MM.1S (cell line): ENCODE results near the gene TBC1D8.

Experiments used
- EZH2 ChIP-seq: fragments of 300-600 bp; sonication (generic); optimal IDR thresholded peaks from 2 replicates; pipeline ENCODE3; 2017; ENCODE audit warnings: low read depth, mild to moderate bottlenecking, antibody characterized with exemption, low read length, mixed read lengths
- EZH2phosphoT487 ChIP-seq: fragments of 300-600 bp; sonication (generic); IDR thresholded peaks from 2 replicates; pipeline ENCODE4 v1.6.1; 2018; ENCODE audit warnings: antibody characterized with exemption, low read length
- TF ChIP-seq, protein P1 (sequence below): fragments of 300-600 bp; sonication (generic); IDR thresholded peaks from 2 replicates; pipeline ENCODE4 v1.5.1; 2016; ENCODE audit warnings: antibody characterized with exemption, low read length, mixed read lengths

DNA sequence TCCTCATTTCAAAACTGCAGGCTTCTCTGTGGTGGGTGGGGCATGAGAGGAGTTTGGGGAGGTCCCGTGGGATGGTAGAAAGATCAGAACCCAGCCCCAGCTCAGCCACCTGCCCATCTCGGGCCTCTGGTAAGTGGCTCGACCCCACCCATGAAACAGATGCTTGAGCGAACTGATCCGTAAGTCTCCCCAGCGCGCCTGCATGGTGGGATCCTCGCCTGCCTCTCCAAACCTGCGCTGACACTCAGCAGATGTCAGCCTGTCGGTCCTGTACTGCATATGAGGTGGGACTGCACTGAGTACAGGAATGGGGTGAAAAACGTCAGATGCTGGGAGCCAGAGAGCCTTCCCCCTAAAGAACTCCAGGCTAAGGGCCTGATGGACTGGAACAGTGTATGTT, 165.0 kb downstream of the TBC1D8 start:
- TF ChIP-seq, protein P1, sequence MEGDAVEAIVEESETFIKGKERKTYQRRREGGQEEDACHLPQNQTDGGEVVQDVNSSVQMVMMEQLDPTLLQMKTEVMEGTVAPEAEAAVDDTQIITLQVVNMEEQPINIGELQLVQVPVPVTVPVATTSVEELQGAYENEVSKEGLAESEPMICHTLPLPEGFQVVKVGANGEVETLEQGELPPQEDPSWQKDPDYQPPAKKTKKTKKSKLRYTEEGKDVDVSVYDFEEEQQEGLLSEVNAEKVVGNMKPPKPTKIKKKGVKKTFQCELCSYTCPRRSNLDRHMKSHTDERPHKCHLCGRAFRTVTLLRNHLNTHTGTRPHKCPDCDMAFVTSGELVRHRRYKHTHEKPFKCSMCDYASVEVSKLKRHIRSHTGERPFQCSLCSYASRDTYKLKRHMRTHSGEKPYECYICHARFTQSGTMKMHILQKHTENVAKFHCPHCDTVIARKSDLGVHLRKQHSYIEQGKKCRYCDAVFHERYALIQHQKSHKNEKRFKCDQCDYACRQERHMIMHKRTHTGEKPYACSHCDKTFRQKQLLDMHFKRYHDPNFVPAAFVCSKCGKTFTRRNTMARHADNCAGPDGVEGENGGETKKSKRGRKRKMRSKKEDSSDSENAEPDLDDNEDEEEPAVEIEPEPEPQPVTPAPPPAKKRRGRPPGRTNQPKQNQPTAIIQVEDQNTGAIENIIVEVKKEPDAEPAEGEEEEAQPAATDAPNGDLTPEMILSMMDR, result no peak
- TF ChIP-seq EZH2 (no peak), EZH2phosphoT487 (no peak)
